H9 (cell line): Measurements from ENCODE around the gene SUFU. TPM values are rescaled to one million over a fixed set of nuclear protein-coding genes. Genes with fewer than 3 reads are reported as not detected.

ENCODE experiments used
- DNase-seq: peaks from one replicate; pipeline ENCODE4 v3.0.0-alpha.2; 2017
- H2AFZ ChIP-seq: one replicate; pipeline ENCODE4 v1.6.1; 2013; ENCODE audit warnings: mild to moderate bottlenecking, low read length, control low read depth, moderate library complexity
- H2AK5ac ChIP-seq: 2 replicates; pipeline ENCODE4 v1.6.1; 2013; ENCODE audit warnings: low read length, control low read depth, mixed read lengths; ENCODE audit not compliant: insufficient read length
- H2BK120ac ChIP-seq: one replicate; pipeline ENCODE4 v1.6.1; 2013; ENCODE audit warnings: low read depth, mild to moderate bottlenecking, low read length, control low read depth, inconsistent platforms; ENCODE audit not compliant: poor library complexity, severe bottlenecking
- H2BK12ac ChIP-seq: 2 replicates; pipeline ENCODE4 v1.6.1; 2013; ENCODE audit warnings: low read length, control low read depth, mixed read lengths, low read depth; ENCODE audit not compliant: insufficient read length
- H2BK15ac ChIP-seq: 2 replicates; pipeline ENCODE4 v1.6.1; 2013; ENCODE audit warnings: low read depth, low read length, control low read depth
- H2BK20ac ChIP-seq: one replicate; pipeline ENCODE4 v1.6.1; 2013; ENCODE audit warnings: low read depth, mild to moderate bottlenecking, low read length, control low read depth, inconsistent platforms; ENCODE audit not compliant: poor library complexity, severe bottlenecking
- H2BK5ac ChIP-seq: 2 replicates; pipeline ENCODE4 v1.6.1; 2013; ENCODE audit warnings: low read length, control low read depth, mixed read lengths; ENCODE audit not compliant: insufficient read length
- H3K14ac ChIP-seq: 2 replicates; pipeline ENCODE4 v1.6.1; 2013; ENCODE audit warnings: low read length, control low read depth; ENCODE audit not compliant: insufficient read depth
- H3K18ac ChIP-seq: 2 replicates; pipeline ENCODE4 v1.6.1; 2013; ENCODE audit warnings: low read depth, mild to moderate bottlenecking, mixed read lengths, low read length, control low read depth; ENCODE audit not compliant: insufficient read length
- H3K23ac ChIP-seq: 2 replicates; pipeline ENCODE4 v1.6.1; 2013; ENCODE audit warnings: low read length, control low read depth, mixed read lengths, low read depth; ENCODE audit not compliant: insufficient read length
- H3K23me2 ChIP-seq: 2 replicates; pipeline ENCODE4 v1.6.1; 2013; ENCODE audit warnings: low read depth, mild to moderate bottlenecking, mixed read lengths, low read length, control low read depth; ENCODE audit not compliant: insufficient read length, poor library complexity, severe bottlenecking
- H3K27ac ChIP-seq: 2 replicates; pipeline ENCODE4 v1.5.1; 2013; ENCODE audit warnings: low read length, control low read depth, mixed read lengths, low read depth; ENCODE audit not compliant: insufficient read length
- H3K27me3 ChIP-seq: 2 replicates; pipeline ENCODE4 v1.6.1; 2013; ENCODE audit warnings: low read length, control low read depth, inconsistent platforms; ENCODE audit not compliant: insufficient read depth
- H3K4ac ChIP-seq: 2 replicates; pipeline ENCODE4 v1.6.1; 2013; ENCODE audit warnings: low read depth, mild to moderate bottlenecking, control low read depth, inconsistent platforms, low read length, moderate library complexity
- H3K4me1 ChIP-seq: 2 replicates; pipeline ENCODE4 v1.6.1; 2013; ENCODE audit warnings: low read length, control low read depth, inconsistent platforms; ENCODE audit not compliant: insufficient read depth
- H3K4me2 ChIP-seq: 2 replicates; pipeline ENCODE4 v1.6.1; 2013; ENCODE audit warnings: low read length, control low read depth, mixed read lengths; ENCODE audit not compliant: insufficient read length, insufficient read depth
- H3K56ac ChIP-seq: 2 replicates; pipeline ENCODE4 v1.6.1; 2013; ENCODE audit warnings: low read depth, mild to moderate bottlenecking, mixed read lengths, low read length, control low read depth; ENCODE audit not compliant: insufficient read length
- H3K79me1 ChIP-seq: 2 replicates; pipeline ENCODE4 v1.6.1; 2013; ENCODE audit warnings: low read depth, mild to moderate bottlenecking, moderate library complexity, low read length, control low read depth, inconsistent platforms; ENCODE audit not compliant: insufficient read depth, poor library complexity, severe bottlenecking
- H3K79me2 ChIP-seq: 2 replicates; pipeline ENCODE4 v1.6.1; 2013; ENCODE audit warnings: low read length, control low read depth, inconsistent platforms; ENCODE audit not compliant: insufficient read depth
- H3K9ac ChIP-seq: 2 replicates; pipeline ENCODE4 v1.6.1; 2013; ENCODE audit warnings: low read length, control low read depth, mixed read lengths; ENCODE audit not compliant: insufficient read length; ENCODE audit errors: extremely low read depth
- H3K9me3 ChIP-seq: one replicate; pipeline ENCODE4 v1.6.1; 2013; ENCODE audit warnings: low read depth, low read length, inconsistent platforms; ENCODE audit not compliant: control insufficient read depth
- H3T11ph ChIP-seq: one replicate; pipeline ENCODE4 v1.6.1; 2013; ENCODE audit warnings: mild to moderate bottlenecking, low read length, control low read depth, inconsistent platforms
- H4K20me1 ChIP-seq: one replicate; pipeline ENCODE4 v1.6.1; 2013; ENCODE audit not compliant: control insufficient read depth, insufficient read length, insufficient read depth
- H4K5ac ChIP-seq: 2 replicates; pipeline ENCODE4 v1.6.1; 2013; ENCODE audit warnings: low read depth, mild to moderate bottlenecking, mixed read lengths, low read length, control low read depth; ENCODE audit not compliant: insufficient read length
- H4K8ac ChIP-seq: replicated peaks from 2 replicates; pipeline ENCODE4 v1.6.1; 2013; ENCODE audit warnings: low read length, control low read depth, mixed read lengths, low read depth; ENCODE audit not compliant: insufficient read length
- H4K91ac ChIP-seq: 2 replicates; pipeline ENCODE4 v1.6.1; 2013; ENCODE audit warnings: low read depth, mild to moderate bottlenecking, moderate library complexity, mixed read lengths, low read length, control low read depth; ENCODE audit not compliant: insufficient read length
- H3K27ac Mint-ChIP-seq, 3 experiments: 2 replicates in 2 of 3; 3 replicates in 1 of 3; pipeline ENCODE4 v1.8.0; 2020 to 2021; ENCODE audit warnings: mixed read lengths in 3 of 3, mild to moderate bottlenecking in 1 of 3, moderate library complexity in 1 of 3
- H3K27me3 Mint-ChIP-seq: 2 replicates; pipeline ENCODE4 v1.8.0; 2021; ENCODE audit warnings: low read depth, mild to moderate bottlenecking, moderate library complexity, mixed read lengths
- H3K36me3 Mint-ChIP-seq, 3 experiments: 2 replicates in 2 of 3; 3 replicates in 1 of 3; pipeline ENCODE4 v1.8.0; 2020 to 2021; ENCODE audit warnings: low read depth in 3 of 3, mixed read lengths in 3 of 3; ENCODE audit not compliant: insufficient read depth in 1 of 3
- H3K4me1 Mint-ChIP-seq, 2 experiments: 2 replicates each; pipeline ENCODE4 v1.8.0; 2020; ENCODE audit warnings: mixed read lengths in 2 of 2
- H3K4me3 Mint-ChIP-seq, 2 experiments: 2 replicates in 1 of 2; 3 replicates in 1 of 2; pipeline ENCODE4 v1.8.0; 2020 to 2021; ENCODE audit warnings: mild to moderate bottlenecking in 2 of 2, mixed read lengths in 2 of 2, moderate library complexity in 1 of 2
- H3K9me3 Mint-ChIP-seq, 2 experiments: 2 replicates in 1 of 2; 3 replicates in 1 of 2; pipeline ENCODE4 v1.8.0; 2020; ENCODE audit warnings: mild to moderate bottlenecking in 2 of 2, mixed read lengths in 2 of 2, moderate library complexity in 1 of 2
- WGBS: extraction: QIAGEN DNeasy Blood & Tissue Kit; methylation state at CpG from one replicate; pipeline ENCODE4 v1.1.7; 2013; ENCODE audit warnings: missing lambda C conversion rate, low lambda C conversion rate, mixed read lengths; ENCODE audit not compliant: insufficient read length; ENCODE audit errors: extremely low coverage; 5-methylcytosine and 5-hydroxymethylcytosine counted together
- total RNA-seq: library from RNA; stranded (reverse); gene quantifications from 2 replicates; pipeline ENCODE4 v1.2.1, GENCODE V29; 2021
- TF ChIP-seq, protein P1 (sequence below): fragments of 200-600 bp; sonication (generic); conservative IDR thresholded peaks from 3 replicates; pipeline ENCODE4 v1.8.0; 2021; ENCODE audit warnings: antibody characterized with exemption, mild to moderate bottlenecking

SUFU gene
- total RNA-seq, 1 experiment from 2014 or later = 9.5 TPM

DNA sequence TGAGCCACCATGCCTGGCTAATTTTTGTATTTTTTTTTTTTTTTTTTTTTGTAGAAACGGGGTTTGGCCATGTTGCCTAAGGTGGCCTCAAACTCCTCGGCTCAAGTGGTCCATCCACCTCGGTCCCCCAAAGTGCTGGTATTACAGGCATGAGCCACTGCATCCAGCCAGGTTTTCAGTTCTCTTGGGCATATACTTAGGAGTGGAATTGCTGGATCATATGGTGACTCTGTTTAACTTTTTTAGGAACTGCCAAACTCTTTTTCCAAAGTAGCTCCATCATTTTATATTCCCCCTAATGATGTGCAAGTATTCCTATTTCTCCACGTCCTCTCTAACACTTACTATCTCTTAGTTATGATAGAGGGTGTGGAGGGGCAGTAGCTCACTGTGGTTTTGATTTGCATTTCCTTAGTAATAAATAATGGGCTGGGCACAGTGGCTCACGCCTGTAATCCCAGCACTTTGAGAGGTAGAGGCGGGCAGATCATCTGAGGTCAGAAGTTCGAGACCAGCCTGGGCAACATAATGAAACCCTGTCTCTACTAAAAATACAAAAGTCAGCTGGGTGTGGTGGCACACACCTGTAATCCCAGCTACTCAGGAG, 41.6 kb downstream of the SUFU start:
- no peaks in the 10 kb centered on the region for H3K27me3 ChIP-seq
- no peak overlapping the region for H3K27ac ChIP-seq
- Mint-ChIP-seq H3K9me3 (no peaks in the 10 kb centered on the region), H3K4me1 (no peaks in the 10 kb centered on the region), H3K36me3 (peaks cover 0 to 5% (median 1%) of the 10 kb centered on the region in 3 experiments; a peak in 5 of 7 replicates), H3K4me3 (no peak overlapping the region), H3K27ac (no peak overlapping the region; a peak in 1 of 7 replicates), H3K27me3 (no peaks in the 10 kb centered on the region; the same call in 1 of the 2 replicates)
- H3K9ac ChIP-seq = no peak overlapping the region
- H3K9me3 ChIP-seq = no peaks in the 10 kb centered on the region
- no peak overlapping the region for H2BK20ac ChIP-seq
- H3K4me1 ChIP-seq = no peaks in the 10 kb centered on the region
- H2AK5ac ChIP-seq = no peak overlapping the region
- H3T11ph ChIP-seq = no peak overlapping the region
- no peak overlapping the region for H3K4ac ChIP-seq
- H3K4me2 ChIP-seq = no peak overlapping the region
- H2BK5ac ChIP-seq = no peak overlapping the region
- no peak overlapping the region for H3K14ac ChIP-seq
- H3K23me2 ChIP-seq = no peaks in the 10 kb centered on the region
- H4K20me1 ChIP-seq = no peaks in the 10 kb centered on the region
- H2AFZ ChIP-seq = no peak overlapping the region
- no peak overlapping the region for H3K18ac ChIP-seq
- H4K8ac ChIP-seq = no peak overlapping the region
- no peak overlapping the region for H2BK120ac ChIP-seq
- H3K56ac ChIP-seq = no peak overlapping the region
- H2BK15ac ChIP-seq = no peak overlapping the region
- no peaks in the 10 kb centered on the region for H3K79me1 ChIP-seq
- no peak for DNase-seq
- TF ChIP-seq, protein P1, sequence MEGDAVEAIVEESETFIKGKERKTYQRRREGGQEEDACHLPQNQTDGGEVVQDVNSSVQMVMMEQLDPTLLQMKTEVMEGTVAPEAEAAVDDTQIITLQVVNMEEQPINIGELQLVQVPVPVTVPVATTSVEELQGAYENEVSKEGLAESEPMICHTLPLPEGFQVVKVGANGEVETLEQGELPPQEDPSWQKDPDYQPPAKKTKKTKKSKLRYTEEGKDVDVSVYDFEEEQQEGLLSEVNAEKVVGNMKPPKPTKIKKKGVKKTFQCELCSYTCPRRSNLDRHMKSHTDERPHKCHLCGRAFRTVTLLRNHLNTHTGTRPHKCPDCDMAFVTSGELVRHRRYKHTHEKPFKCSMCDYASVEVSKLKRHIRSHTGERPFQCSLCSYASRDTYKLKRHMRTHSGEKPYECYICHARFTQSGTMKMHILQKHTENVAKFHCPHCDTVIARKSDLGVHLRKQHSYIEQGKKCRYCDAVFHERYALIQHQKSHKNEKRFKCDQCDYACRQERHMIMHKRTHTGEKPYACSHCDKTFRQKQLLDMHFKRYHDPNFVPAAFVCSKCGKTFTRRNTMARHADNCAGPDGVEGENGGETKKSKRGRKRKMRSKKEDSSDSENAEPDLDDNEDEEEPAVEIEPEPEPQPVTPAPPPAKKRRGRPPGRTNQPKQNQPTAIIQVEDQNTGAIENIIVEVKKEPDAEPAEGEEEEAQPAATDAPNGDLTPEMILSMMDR = no peak
- no peak overlapping the region for H4K91ac ChIP-seq
- H4K5ac ChIP-seq = no peak overlapping the region
- no peaks in the 10 kb centered on the region for H3K79me2 ChIP-seq
- H2BK12ac ChIP-seq = no peak overlapping the region
- no CpG with 5 or more reads among the region's 7 CpGs for WGBS
- H3K23ac ChIP-seq = no peak overlapping the region
